ENCODE results near the gene SPSB1.
A peak's percentile ranks its signal among the peaks of the same experiment; 100 is the strongest.

Gene SPSB1

GRCh38 chr1:9345922-9346321 lies 53.2 kb downstream of the SPSB1 start:
- TF ChIP-seq CTCF (IDR thresholded peaks at IDR 0.05; ENCODE audit: poor library complexity, severe bottlenecking), result no peak
- Histone ChIP-seq H3K27ac (ENCODE audit: poor library complexity, severe bottlenecking) (no peak overlapping the region), H3K4me3 (ENCODE audit: severe bottlenecking) (no peak overlapping the region), H3K9me3 (ENCODE audit: severe bottlenecking) (no peaks in the 10 kb centered on the region), H3K27me3 (ENCODE audit: insufficient read depth, poor library complexity, severe bottlenecking) (no peaks in the 10 kb centered on the region), H3K4me1 (ENCODE audit: insufficient read depth, poor library complexity, severe bottlenecking) (no peaks in the 10 kb centered on the region), H3K36me3 (ENCODE audit: low read depth) (no peaks in the 10 kb centered on the region)
- no peak for DNase-seq (ENCODE audit: low spot score)
- ATAC-seq (ENCODE audit: low read depth), result 0 out of 3 replicates have a peak, but pooled peaks have one; percentile 35

- Histone ChIP-seq H3K9me3 (ENCODE audit: severe bottlenecking) (no peaks in the 10 kb centered on the region), H3K36me3 (ENCODE audit: low read depth) (no peaks in the 10 kb centered on the region), H3K27ac (ENCODE audit: poor library complexity, severe bottlenecking) (no peak overlapping the region), H3K4me1 (ENCODE audit: insufficient read depth, poor library complexity, severe bottlenecking) (no peaks in the 10 kb centered on the region), H3K4me3 (ENCODE audit: severe bottlenecking) (no peak overlapping the region), H3K27me3 (ENCODE audit: insufficient read depth, poor library complexity, severe bottlenecking) (no peaks in the 10 kb centered on the region)
- ATAC-seq (ENCODE audit: low read depth), result no peak
- no peak for DNase-seq (ENCODE audit: low spot score)
- TF ChIP-seq CTCF (IDR thresholded peaks at IDR 0.05; ENCODE audit: poor library complexity, severe bottlenecking), result no peak
These were observed 53.9 kb downstream of the SPSB1 start for GRCh38 chr1:9346566-9346965.

- no peak for TF ChIP-seq CTCF (IDR thresholded peaks at IDR 0.05; ENCODE audit: poor library complexity, severe bottlenecking)
- Histone ChIP-seq H3K36me3 (ENCODE audit: low read depth) (no peaks in the 10 kb centered on the region), H3K27ac (ENCODE audit: poor library complexity, severe bottlenecking) (no peak overlapping the region), H3K4me1 (ENCODE audit: insufficient read depth, poor library complexity, severe bottlenecking) (no peaks in the 10 kb centered on the region), H3K27me3 (ENCODE audit: insufficient read depth, poor library complexity, severe bottlenecking) (no peaks in the 10 kb centered on the region), H3K4me3 (ENCODE audit: severe bottlenecking) (no peak overlapping the region), H3K9me3 (ENCODE audit: severe bottlenecking) (no peaks in the 10 kb centered on the region)
- ATAC-seq (ENCODE audit: low read depth) (no peak), DNase-seq (ENCODE audit: low spot score) (no peak)
These were observed 54.6 kb downstream of the SPSB1 start for GRCh38 chr1:9347095-9347850.

GRCh38 chr1:9349331-9349851 lies 56.7 kb downstream of the SPSB1 start:
- Histone ChIP-seq H3K36me3 (ENCODE audit: low read depth) (no peaks in the 10 kb centered on the region), H3K27ac (ENCODE audit: poor library complexity, severe bottlenecking) (no peak overlapping the region), H3K9me3 (ENCODE audit: severe bottlenecking) (no peaks in the 10 kb centered on the region), H3K4me3 (ENCODE audit: severe bottlenecking) (no peak overlapping the region), H3K4me1 (ENCODE audit: insufficient read depth, poor library complexity, severe bottlenecking) (no peaks in the 10 kb centered on the region), H3K27me3 (ENCODE audit: insufficient read depth, poor library complexity, severe bottlenecking) (no peaks in the 10 kb centered on the region)
- TF ChIP-seq CTCF (IDR thresholded peaks at IDR 0.05; ENCODE audit: poor library complexity, severe bottlenecking), result no peak
- no peak for DNase-seq (ENCODE audit: low spot score)
- ATAC-seq (ENCODE audit: low read depth), result no peak
